DMS79 (cell line): ENCODE measurements around the gene SRM.

ENCODE experiments used
- DNase-seq: peaks from one replicate; lab custom pipeline; 2025; lab: John Stamatoyannopoulos, UW

SRM gene

GRCh38 chr1:11013160-11013531 lies 46.7 kb downstream of the SRM start:
- DNase-seq = no peak

- peak; percentile 87 for DNase-seq
These were observed 47.3 kb downstream of the SRM start, which contains the start of gene TARDBP for GRCh38 chr1:11012260-11013159. TSS of gene TARDBP (plus strand) at chr1:11012654. CDS start at chr1:11013728, 1,074 bp downstream.
